Measurements from ENCODE around the gene ALDH3A2. TPM values are rescaled to one million over a fixed set of nuclear protein-coding genes. Genes with fewer than 3 reads are reported as not detected.

Gene ALDH3A2
- total RNA-seq, 2 donors from 2014 or later: 26.9 to 60.1 TPM

DNA sequence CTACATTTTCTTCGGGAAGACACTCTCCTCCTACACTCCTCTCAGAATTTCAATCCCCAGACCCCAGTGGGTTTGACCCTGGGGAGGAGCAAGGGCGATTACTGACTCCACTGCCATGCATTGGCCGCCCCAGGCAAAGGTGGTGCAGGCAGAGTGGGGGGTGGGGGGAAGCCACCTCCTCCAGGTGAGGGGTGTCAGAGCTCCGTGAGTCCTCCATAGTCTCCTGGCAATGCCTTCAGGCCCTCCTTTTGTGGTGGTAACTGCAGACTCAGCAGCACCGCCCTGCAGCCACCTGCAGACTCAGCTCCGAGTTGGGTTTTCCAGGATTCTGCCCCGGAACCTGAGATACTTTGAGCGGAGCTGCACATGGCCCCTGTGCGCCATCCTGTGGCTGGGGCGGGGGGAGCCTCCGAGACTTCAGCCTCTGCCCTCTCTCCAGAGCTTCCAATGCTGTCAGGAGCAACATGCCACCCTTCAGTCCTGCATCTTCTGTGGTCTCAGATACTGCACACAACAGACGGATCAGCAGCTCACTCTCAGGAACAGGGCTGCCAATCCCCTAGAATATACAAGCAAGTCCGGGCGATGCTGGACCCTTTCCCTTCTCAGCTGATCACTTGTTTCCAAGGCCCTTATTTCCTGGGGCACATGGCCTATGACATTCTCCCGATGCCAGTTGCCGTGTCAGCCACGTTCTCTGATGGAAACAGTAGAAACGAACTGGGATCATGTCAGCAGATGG lies 70.2 kb downstream of the ALDH3A2 start:
- no peaks in the 10 kb centered on the region for H3K9me3 ChIP-seq (ENCODE audit: control insufficient read depth, low read length)
- TF ChIP-seq, protein P1, sequence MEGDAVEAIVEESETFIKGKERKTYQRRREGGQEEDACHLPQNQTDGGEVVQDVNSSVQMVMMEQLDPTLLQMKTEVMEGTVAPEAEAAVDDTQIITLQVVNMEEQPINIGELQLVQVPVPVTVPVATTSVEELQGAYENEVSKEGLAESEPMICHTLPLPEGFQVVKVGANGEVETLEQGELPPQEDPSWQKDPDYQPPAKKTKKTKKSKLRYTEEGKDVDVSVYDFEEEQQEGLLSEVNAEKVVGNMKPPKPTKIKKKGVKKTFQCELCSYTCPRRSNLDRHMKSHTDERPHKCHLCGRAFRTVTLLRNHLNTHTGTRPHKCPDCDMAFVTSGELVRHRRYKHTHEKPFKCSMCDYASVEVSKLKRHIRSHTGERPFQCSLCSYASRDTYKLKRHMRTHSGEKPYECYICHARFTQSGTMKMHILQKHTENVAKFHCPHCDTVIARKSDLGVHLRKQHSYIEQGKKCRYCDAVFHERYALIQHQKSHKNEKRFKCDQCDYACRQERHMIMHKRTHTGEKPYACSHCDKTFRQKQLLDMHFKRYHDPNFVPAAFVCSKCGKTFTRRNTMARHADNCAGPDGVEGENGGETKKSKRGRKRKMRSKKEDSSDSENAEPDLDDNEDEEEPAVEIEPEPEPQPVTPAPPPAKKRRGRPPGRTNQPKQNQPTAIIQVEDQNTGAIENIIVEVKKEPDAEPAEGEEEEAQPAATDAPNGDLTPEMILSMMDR (conservative IDR thresholded peaks at IDR 0.05): peak; percentile 71
- no peak overlapping the region for H3K27ac ChIP-seq (ENCODE audit: low read depth, low read length)
- no peak overlapping the region for H3K27ac Mint-ChIP-seq
- H3K9ac ChIP-seq (ENCODE audit: extremely low read depth, low read length, poor library complexity, severe bottlenecking): no peak overlapping the region
- no peaks in the 10 kb centered on the region for H3K27me3 ChIP-seq (ENCODE audit: control insufficient read depth, insufficient read depth, low read length, poor library complexity, severe bottlenecking)
- no peaks in the 10 kb centered on the region for H3K36me3 Mint-ChIP-seq (ENCODE audit: low read depth)
- no peaks in the 10 kb centered on the region for H3K36me3 ChIP-seq (ENCODE audit: control insufficient read depth, insufficient read depth, low read length)
- no peak overlapping the region for H3K4me3 ChIP-seq (ENCODE audit: low read length)
- H3K4me3 Mint-ChIP-seq: no peak overlapping the region
- peak; percentile 86 for DNase-seq
- no peaks in the 10 kb centered on the region for H3K9me3 Mint-ChIP-seq
- H3K27me3 Mint-ChIP-seq (ENCODE audit: insufficient read depth): no peaks in the 10 kb centered on the region
- no peaks in the 10 kb centered on the region for H3K4me1 ChIP-seq (ENCODE audit: control insufficient read depth, insufficient read depth, low read length)
- WGBS, 2 experiments (ENCODE audit: insufficient coverage in 1 of 2, insufficient read length in 1 of 2): 79 to 82% methylated on average over 8 to 18 of the region's 18 CpGs
- peaks cover 11% of the 10 kb centered on the region for H3K4me1 Mint-ChIP-seq

DNA sequence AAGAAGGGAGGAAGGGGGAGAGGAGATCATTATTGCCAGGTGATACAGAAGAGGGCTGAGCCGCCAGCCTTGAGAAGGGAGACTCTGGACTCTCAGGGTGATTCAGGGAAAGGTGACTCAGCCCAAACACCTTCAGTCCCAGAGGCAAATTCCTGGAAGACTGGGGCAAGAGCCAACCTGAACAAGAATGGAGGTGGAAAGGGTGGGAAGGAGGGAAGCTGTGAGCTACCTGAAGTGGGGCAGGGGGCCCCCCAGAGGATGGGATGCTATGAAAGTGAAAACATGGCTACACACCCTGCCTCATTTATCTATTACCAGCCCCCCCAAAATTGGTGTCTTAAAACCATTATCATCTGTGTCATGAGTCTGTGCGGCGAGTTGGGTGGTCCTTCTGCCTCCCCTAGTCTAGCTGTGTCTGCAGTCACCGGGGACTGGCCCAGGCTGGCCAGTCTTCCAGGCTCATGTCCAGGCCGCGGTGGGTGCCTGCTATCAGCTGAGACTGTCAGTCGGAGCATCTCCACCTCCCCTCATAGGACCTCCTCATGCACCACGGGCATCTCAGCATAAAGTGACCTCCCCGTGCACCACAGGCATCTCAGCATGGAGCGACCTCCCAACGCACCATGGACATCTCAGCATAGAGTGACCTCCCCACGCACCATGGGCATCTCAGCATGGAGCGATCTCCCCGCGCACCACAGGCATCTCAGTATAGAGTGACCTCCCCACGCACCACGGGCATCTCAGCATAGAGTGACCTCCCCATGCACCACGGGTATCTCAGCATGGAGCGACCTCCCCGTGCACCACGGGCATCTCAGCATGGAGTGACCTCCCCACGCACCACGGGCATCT lies 71.0 kb downstream of the ALDH3A2 start:
- no peak overlapping the region for H3K4me3 ChIP-seq (ENCODE audit: low read length)
- no peaks in the 10 kb centered on the region for H3K27me3 Mint-ChIP-seq (ENCODE audit: insufficient read depth)
- WGBS, 2 experiments (ENCODE audit: insufficient coverage in 1 of 2, insufficient read length in 1 of 2): 93 to 98% methylated on average over 13 to 23 of the region's 23 CpGs

DNA sequence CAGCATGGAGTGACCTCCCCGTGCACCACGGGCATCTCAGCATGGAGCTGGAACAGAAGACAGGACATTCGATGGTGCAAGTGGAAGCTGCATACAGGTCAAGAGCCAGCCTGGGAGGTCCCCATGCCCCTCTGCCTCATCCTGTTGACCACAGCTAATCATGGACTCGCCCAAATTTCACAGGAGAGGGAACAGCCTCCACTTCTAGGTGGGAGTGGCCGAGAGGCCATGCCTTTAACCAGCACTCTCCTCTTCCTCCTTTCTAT lies 71.6 kb downstream of the ALDH3A2 start:
- Histone ChIP-seq H3K9ac (ENCODE audit: extremely low read depth, low read length, poor library complexity, severe bottlenecking) (no peak overlapping the region), H3K4me3 (ENCODE audit: low read length) (no peak overlapping the region), H3K36me3 (ENCODE audit: control insufficient read depth, insufficient read depth, low read length) (no peaks in the 10 kb centered on the region), H3K4me1 (ENCODE audit: control insufficient read depth, insufficient read depth, low read length) (no peaks in the 10 kb centered on the region), H3K9me3 (ENCODE audit: control insufficient read depth, low read length) (no peaks in the 10 kb centered on the region), H3K27me3 (ENCODE audit: control insufficient read depth, insufficient read depth, low read length, poor library complexity, severe bottlenecking) (no peaks in the 10 kb centered on the region), H3K27ac (ENCODE audit: low read depth, low read length) (no peak overlapping the region)
- H3K27me3 Mint-ChIP-seq (ENCODE audit: insufficient read depth): no peaks in the 10 kb centered on the region
- no peaks in the 10 kb centered on the region for H3K36me3 Mint-ChIP-seq (ENCODE audit: low read depth)
- no peak overlapping the region for H3K4me3 Mint-ChIP-seq
- WGBS, 2 experiments (ENCODE audit: insufficient coverage in 1 of 2, insufficient read length in 1 of 2): 89 to 90% methylated on average over 3 to 5 of the region's 5 CpGs
- TF ChIP-seq, protein P1 (conservative IDR thresholded peaks at IDR 0.05): no peak
- no peaks in the 10 kb centered on the region for H3K9me3 Mint-ChIP-seq
- DNase-seq: no peak
- peaks cover 8% of the 10 kb centered on the region for H3K4me1 Mint-ChIP-seq
- H3K27ac Mint-ChIP-seq: no peak overlapping the region

More for the DNA sequence above, 71.0 kb downstream of the ALDH3A2 start:
- Histone ChIP-seq H3K36me3 (ENCODE audit: control insufficient read depth, insufficient read depth, low read length) (no peaks in the 10 kb centered on the region), H3K9ac (ENCODE audit: extremely low read depth, low read length, poor library complexity, severe bottlenecking) (no peak overlapping the region), H3K27ac (ENCODE audit: low read depth, low read length) (no peak overlapping the region), H3K27me3 (ENCODE audit: control insufficient read depth, insufficient read depth, low read length, poor library complexity, severe bottlenecking) (no peaks in the 10 kb centered on the region), H3K4me1 (ENCODE audit: control insufficient read depth, insufficient read depth, low read length) (no peaks in the 10 kb centered on the region), H3K9me3 (ENCODE audit: control insufficient read depth, low read length) (no peaks in the 10 kb centered on the region)
- TF ChIP-seq, protein P1 (conservative IDR thresholded peaks at IDR 0.05): no peak
- Mint-ChIP-seq H3K4me1 (peaks cover 8% of the 10 kb centered on the region), H3K9me3 (no peaks in the 10 kb centered on the region), H3K4me3 (no peak overlapping the region), H3K36me3 (ENCODE audit: low read depth) (no peaks in the 10 kb centered on the region), H3K27ac (no peak overlapping the region)
- peak; percentile 40 for DNase-seq
